Measurements from ENCODE around the gene CITED2. TPM values are rescaled to one million over a fixed set of nuclear protein-coding genes. Genes with fewer than 3 reads are reported as not detected.

The CITED2 gene
- total and polyA plus RNA-seq, 2 donors from 2014 or later = 72.1 to 215 TPM

DNA sequence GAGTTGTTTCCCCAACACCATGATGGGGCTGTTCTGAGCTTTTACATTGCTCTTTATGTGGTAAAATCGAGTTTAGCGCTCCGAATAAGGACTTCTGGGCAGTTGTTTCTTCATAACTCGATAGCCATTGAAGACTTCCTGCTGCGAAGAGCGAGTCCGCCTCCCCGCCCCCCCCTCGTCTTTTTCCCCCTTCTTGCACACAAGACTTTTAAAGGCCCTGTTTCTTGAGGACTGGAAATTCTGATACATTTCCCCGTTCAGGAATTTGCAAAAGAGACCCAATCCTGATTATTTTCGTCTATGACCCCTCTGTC is 1.5 kb upstream of the CITED2 start:
- TF ChIP-seq, protein P1, sequence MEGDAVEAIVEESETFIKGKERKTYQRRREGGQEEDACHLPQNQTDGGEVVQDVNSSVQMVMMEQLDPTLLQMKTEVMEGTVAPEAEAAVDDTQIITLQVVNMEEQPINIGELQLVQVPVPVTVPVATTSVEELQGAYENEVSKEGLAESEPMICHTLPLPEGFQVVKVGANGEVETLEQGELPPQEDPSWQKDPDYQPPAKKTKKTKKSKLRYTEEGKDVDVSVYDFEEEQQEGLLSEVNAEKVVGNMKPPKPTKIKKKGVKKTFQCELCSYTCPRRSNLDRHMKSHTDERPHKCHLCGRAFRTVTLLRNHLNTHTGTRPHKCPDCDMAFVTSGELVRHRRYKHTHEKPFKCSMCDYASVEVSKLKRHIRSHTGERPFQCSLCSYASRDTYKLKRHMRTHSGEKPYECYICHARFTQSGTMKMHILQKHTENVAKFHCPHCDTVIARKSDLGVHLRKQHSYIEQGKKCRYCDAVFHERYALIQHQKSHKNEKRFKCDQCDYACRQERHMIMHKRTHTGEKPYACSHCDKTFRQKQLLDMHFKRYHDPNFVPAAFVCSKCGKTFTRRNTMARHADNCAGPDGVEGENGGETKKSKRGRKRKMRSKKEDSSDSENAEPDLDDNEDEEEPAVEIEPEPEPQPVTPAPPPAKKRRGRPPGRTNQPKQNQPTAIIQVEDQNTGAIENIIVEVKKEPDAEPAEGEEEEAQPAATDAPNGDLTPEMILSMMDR (IDR thresholded peaks at IDR 0.05; ENCODE audit: borderline replicate concordance, extremely low read depth, insufficient read depth) = no peak

DNA sequence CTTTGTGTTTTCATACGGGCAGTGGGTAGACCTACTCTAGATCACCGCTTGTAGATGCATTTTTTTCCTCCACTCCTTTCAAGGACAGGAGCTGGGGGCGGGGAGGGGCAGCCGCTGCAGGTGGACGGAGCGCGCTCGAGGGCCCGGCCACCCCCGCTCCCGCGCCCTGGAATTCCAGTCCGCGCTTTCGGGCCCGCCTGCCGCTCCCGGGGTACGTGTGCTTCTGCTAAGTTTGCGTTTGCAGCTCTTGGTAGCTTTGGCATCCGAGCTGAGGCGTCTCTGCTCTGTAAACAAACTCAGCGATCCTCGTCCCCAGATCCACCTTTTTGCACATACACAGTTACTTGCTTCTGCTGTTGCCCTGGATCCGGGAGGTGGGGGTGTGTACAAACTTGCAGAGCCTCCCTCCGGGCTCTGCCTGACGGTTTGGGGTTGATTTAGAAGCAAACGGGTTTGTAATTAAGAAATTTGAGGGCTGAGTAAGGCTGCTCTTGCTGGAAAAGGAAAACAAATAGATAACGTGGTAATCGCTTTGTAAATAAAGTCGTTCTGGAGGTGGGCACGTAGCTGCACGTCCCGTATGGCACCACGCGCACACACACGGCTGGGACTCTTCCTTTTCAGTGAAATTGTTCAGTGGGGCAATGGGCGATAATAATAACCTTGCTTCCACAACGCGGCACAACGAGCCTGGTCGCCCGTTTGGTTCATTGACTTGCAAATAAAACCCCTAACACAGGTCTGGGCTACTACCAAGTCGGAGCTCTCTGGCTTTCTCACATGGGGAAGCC is 973 bp upstream of the CITED2 start:
- peaks cover 0 to 2% (median 0%) of the 10 kb centered on the region in 3 donors for H3K4me1 ChIP-seq (ENCODE audit: control insufficient read depth in 2 of 3, insufficient read depth in 2 of 3, low read depth in 1 of 3, low read length in 3 of 3)
- DNase-seq = peak; percentile 96 to 98 (median 97)
- H3K4me3 ChIP-seq (ENCODE audit: low read length in 3 of 3) = peak overlapping the region; percentile 71 to 97 (median 86)
- H3K9me3 ChIP-seq (ENCODE audit: control insufficient read depth in 2 of 3, insufficient read depth in 1 of 3, low read length in 3 of 3) = no peaks in the 10 kb centered on the region
- TF ChIP-seq, protein P1 (IDR thresholded peaks at IDR 0.05; ENCODE audit: borderline replicate concordance, extremely low read depth, insufficient read depth) = no peak
- no peaks in the 10 kb centered on the region for H3K27me3 ChIP-seq (ENCODE audit: control insufficient read depth, insufficient read depth, low read length)
- peak overlapping the region; percentile 42 to 92 (median 57) for H3K9ac ChIP-seq (ENCODE audit: low read length in 3 of 3)
- H3K36me3 ChIP-seq (ENCODE audit: control insufficient read depth in 2 of 3, insufficient read depth in 3 of 3, low read length in 3 of 3) = peaks cover 0 to 14% (median 5%) of the 10 kb centered on the region in 3 donors
- H3K27ac ChIP-seq (ENCODE audit: low read depth in 2 of 2, low read length in 2 of 2) = peak overlapping the region; percentile 98 to 99
- intact Hi-C loops (cut with DNase I) = loop anchor here (10.0 kb wide), 1 partner anchor 679 kb away; no protein-coding TSS in a partner anchor
- no peak for FAIRE-seq

More for the DNA sequence above, 1.5 kb upstream of the CITED2 start:
- H3K4me1 ChIP-seq (ENCODE audit: control insufficient read depth in 2 of 3, insufficient read depth in 2 of 3, low read depth in 1 of 3, low read length in 3 of 3) = peaks cover 0 to 2% (median 0%) of the 10 kb centered on the region in 3 donors
- no peaks in the 10 kb centered on the region for H3K9me3 ChIP-seq (ENCODE audit: control insufficient read depth in 2 of 3, insufficient read depth in 1 of 3, low read length in 3 of 3)
- intact Hi-C loops (cut with DNase I) = loop anchor here (10.0 kb wide), 1 partner anchor 679 kb away; no protein-coding TSS in a partner anchor
- FAIRE-seq = no peak
- H3K27ac ChIP-seq (ENCODE audit: low read depth in 2 of 2, low read length in 2 of 2) = peak overlapping the region; percentile 98 to 99
- peak overlapping the region; percentile 71 to 97 (median 86) for H3K4me3 ChIP-seq (ENCODE audit: low read length in 3 of 3)
- peaks cover 0 to 14% (median 5%) of the 10 kb centered on the region in 3 donors for H3K36me3 ChIP-seq (ENCODE audit: control insufficient read depth in 2 of 3, insufficient read depth in 3 of 3, low read length in 3 of 3)
- peak in 1 of 5 donors; percentile 77 for DNase-seq
- H3K27me3 ChIP-seq (ENCODE audit: control insufficient read depth, insufficient read depth, low read length) = no peaks in the 10 kb centered on the region
- H3K9ac ChIP-seq (ENCODE audit: low read length in 3 of 3) = peak overlapping the region; percentile 42 to 92 (median 57)

DNA sequence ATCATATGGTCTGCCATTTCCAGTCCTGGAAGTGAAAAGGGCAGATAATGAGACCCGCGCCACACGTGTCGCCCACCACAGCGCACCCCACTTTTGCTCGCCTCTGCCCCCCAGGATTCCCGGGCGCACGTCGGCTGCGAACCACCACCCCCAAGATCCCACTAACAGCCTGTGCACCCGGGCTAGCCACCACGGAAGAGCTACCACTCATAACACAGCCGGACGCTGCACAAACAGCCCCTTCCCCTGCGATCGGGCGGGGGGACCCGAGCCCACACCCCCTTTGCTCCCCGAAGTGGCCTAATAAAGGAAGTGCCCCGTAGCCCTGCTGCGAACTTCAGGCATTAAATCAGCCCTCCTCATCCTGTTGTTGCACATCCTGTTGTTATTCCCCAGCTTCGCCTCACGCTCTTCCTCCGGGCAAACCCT is 506 bp downstream of the CITED2 start:
- Histone ChIP-seq H3K9ac (ENCODE audit: low read length in 3 of 3) (peak overlapping the region; percentile 82 to 98 (median 95)), H3K27ac (ENCODE audit: low read depth in 2 of 2, low read length in 2 of 2) (peak overlapping the region; percentile 98 to 99), H3K9me3 (ENCODE audit: control insufficient read depth in 2 of 3, insufficient read depth in 1 of 3, low read length in 3 of 3) (no peaks in the 10 kb centered on the region), H3K4me3 (ENCODE audit: low read length in 3 of 3) (peak overlapping the region; percentile 97 to 98 (median 97)), H3K36me3 (ENCODE audit: control insufficient read depth in 2 of 3, insufficient read depth in 3 of 3, low read length in 3 of 3) (peaks cover 0 to 14% (median 5%) of the 10 kb centered on the region in 3 donors), H3K4me1 (ENCODE audit: control insufficient read depth in 2 of 3, insufficient read depth in 2 of 3, low read depth in 1 of 3, low read length in 3 of 3) (peaks cover 0 to 10% (median 3%) of the 10 kb centered on the region in 3 donors), H3K27me3 (ENCODE audit: control insufficient read depth, insufficient read depth, low read length) (no peaks in the 10 kb centered on the region)
- FAIRE-seq (no peak), DNase-seq (peak in 1 of 5 donors; percentile 39)
- intact Hi-C loops (cut with DNase I) = loop anchor here (10.0 kb wide), 1 partner anchor 681 kb away; no protein-coding TSS in a partner anchor
- TF ChIP-seq, protein P1 (IDR thresholded peaks at IDR 0.05; ENCODE audit: borderline replicate concordance, extremely low read depth, insufficient read depth) = no peak

Data from kidney (tissue), 14 donors.